SU-DHL-6 (cell line): ENCODE data around the gene ACSL3.

Experiments
- H2AFZ ChIP-seq: fragments of 200-600 bp; sonication (generic); 2 replicates; pipeline ENCODE4 v1.6.1; 2014; ENCODE audit warnings: low read depth, mild to moderate bottlenecking, moderate library complexity, mixed read lengths, antibody characterized with exemption, low read length; ENCODE audit not compliant: severe bottlenecking
- H3F3A ChIP-seq: fragments of 200-600 bp; shearing (Covaris generic); 2 replicates; pipeline ENCODE4 v1.6.0; 2016; ENCODE audit warnings: antibody characterized with exemption, mild to moderate bottlenecking; ENCODE audit not compliant: insufficient read depth
- H3K27ac ChIP-seq: fragments of 200-600 bp; sonication (generic); 2 replicates; pipeline ENCODE4 v1.5.1; 2016; ENCODE audit warnings: low read depth, mild to moderate bottlenecking, low read length, moderate library complexity, mixed read lengths
- H3K27me3 ChIP-seq: fragments of 200-600 bp; sonication (generic), shearing (Covaris generic); 2 replicates; pipeline ENCODE4 v1.6.0; 2014; ENCODE audit warnings: mild to moderate bottlenecking, low read length
- H3K36me3 ChIP-seq: fragments of 200-600 bp; sonication (generic); 2 replicates; pipeline ENCODE4 v1.6.1; 2014; ENCODE audit warnings: mild to moderate bottlenecking, low read length, mixed read lengths
- H3K4me2 ChIP-seq: fragments of 300-600, 200-600 bp; shearing (Covaris generic), sonication (generic); 2 replicates; pipeline ENCODE4 v1.6.0; 2014; ENCODE audit warnings: low read length, low read depth, mild to moderate bottlenecking; ENCODE audit not compliant: poor library complexity, severe bottlenecking
- H3K4me3 ChIP-seq: fragments of 200-600 bp; sonication (generic); 2 replicates; pipeline ENCODE4 v1.5.1; 2014; ENCODE audit warnings: antibody characterized with exemption, low read length, mild to moderate bottlenecking, mixed read lengths; ENCODE audit not compliant: insufficient read depth, poor library complexity, severe bottlenecking
- H3K79me2 ChIP-seq: fragments of 200-600 bp; sonication (generic); 2 replicates; pipeline ENCODE4 v1.6.1; 2014; ENCODE audit warnings: mild to moderate bottlenecking, low read length, moderate library complexity; ENCODE audit not compliant: insufficient read depth
- H3K9ac ChIP-seq: fragments of 200-600 bp; sonication (generic); 2 replicates; pipeline ENCODE4 v1.7.0; 2014; ENCODE audit warnings: mild to moderate bottlenecking, low read length
- H3K9me2 ChIP-seq: fragments of 200-600 bp; sonication (generic); replicated peaks from 2 replicates; pipeline ENCODE4 v1.6.1; 2014; ENCODE audit warnings: low read length; ENCODE audit not compliant: insufficient read depth
- H3K9me3 ChIP-seq: fragments of 200-600 bp; sonication (generic); 2 replicates; pipeline ENCODE4 v1.6.1; 2014; ENCODE audit warnings: low read length, mixed read lengths; ENCODE audit not compliant: insufficient read depth
- H4K20me1 ChIP-seq: fragments of 200-600 bp; sonication (generic); 2 replicates; pipeline ENCODE4 v1.6.1; 2014; ENCODE audit warnings: low read depth, mild to moderate bottlenecking, antibody characterized with exemption, low read length, moderate library complexity, mixed read lengths
- CTCF ChIP-seq: fragments of 200-600 bp; sonication (generic); IDR thresholded peaks from one replicate; pipeline ENCODE4 v1.5.1; 2017; ENCODE audit warnings: antibody characterized with exemption, mild to moderate bottlenecking, low read length, moderate library complexity; ENCODE audit not compliant: insufficient read depth, poor library complexity, severe bottlenecking
- EZH2phosphoT487 ChIP-seq: fragments of 200-600 bp; sonication (generic), shearing (Covaris generic); conservative IDR thresholded peaks from 2 replicates; pipeline ENCODE4 v1.6.1; 2018; ENCODE audit warnings: mild to moderate bottlenecking, antibody characterized with exemption, low read length, moderate library complexity, mixed read lengths

The ACSL3 gene

GRCh38 chr2:222871291-222871690 is 10.5 kb downstream of the ACSL3 start:
- Histone ChIP-seq H3K9me3 (no peaks in the 10 kb centered on the region), H3K4me3 (no peak overlapping the region), H3F3A (no peaks in the 10 kb centered on the region), H3K9ac (no peak overlapping the region), H3K79me2 (peaks cover 98% of the 10 kb centered on the region), H2AFZ (no peak overlapping the region), H3K9me2 (no peaks in the 10 kb centered on the region), H4K20me1 (peaks cover 50% of the 10 kb centered on the region), H3K36me3 (no peaks in the 10 kb centered on the region), H3K4me2 (no peak overlapping the region), H3K27me3 (no peaks in the 10 kb centered on the region), H3K27ac (no peak overlapping the region)
- no peak for TF ChIP-seq EZH2phosphoT487

- Histone ChIP-seq H3K9me3 (no peaks in the 10 kb centered on the region), H2AFZ (no peak overlapping the region), H3K4me3 (no peak overlapping the region), H3K79me2 (peaks cover 100% of the 10 kb centered on the region), H4K20me1 (peaks cover 43% of the 10 kb centered on the region), H3K27me3 (no peaks in the 10 kb centered on the region), H3F3A (no peaks in the 10 kb centered on the region), H3K4me2 (no peak overlapping the region), H3K9me2 (no peaks in the 10 kb centered on the region), H3K27ac (no peak overlapping the region), H3K9ac (no peak overlapping the region), H3K36me3 (no peaks in the 10 kb centered on the region)
- no peak for TF ChIP-seq CTCF
- TF ChIP-seq EZH2phosphoT487: no peak
Observed at GRCh38 chr2:222872551-222872950, 11.7 kb downstream of the ACSL3 start.

- Histone ChIP-seq H3K27me3 (no peaks in the 10 kb centered on the region), H2AFZ (no peak overlapping the region), H3F3A (no peaks in the 10 kb centered on the region), H3K9me2 (no peaks in the 10 kb centered on the region), H3K9me3 (no peaks in the 10 kb centered on the region), H3K27ac (no peak overlapping the region), H3K79me2 (peaks cover 99% of the 10 kb centered on the region), H3K9ac (no peak overlapping the region), H3K4me2 (no peak overlapping the region), H4K20me1 (peaks cover 38% of the 10 kb centered on the region), H3K4me3 (no peak overlapping the region), H3K36me3 (no peaks in the 10 kb centered on the region)
- no peak for TF ChIP-seq CTCF
- TF ChIP-seq EZH2phosphoT487: no peak
Observed at GRCh38 chr2:222875482-222875881, 14.6 kb downstream of the ACSL3 start.

- H3K27ac ChIP-seq: no peak overlapping the region
- H3K4me2 ChIP-seq: no peak overlapping the region
- H3F3A ChIP-seq: no peaks in the 10 kb centered on the region
- H3K9ac ChIP-seq: no peak overlapping the region
- no peak overlapping the region for H2AFZ ChIP-seq
- H3K27me3 ChIP-seq: no peaks in the 10 kb centered on the region
- H4K20me1 ChIP-seq: peaks cover 28% of the 10 kb centered on the region
- no peak overlapping the region for H3K4me3 ChIP-seq
- TF ChIP-seq EZH2phosphoT487 (no peak), CTCF (no peak)
- no peaks in the 10 kb centered on the region for H3K9me2 ChIP-seq
- H3K79me2 ChIP-seq: peaks cover 98% of the 10 kb centered on the region
- H3K36me3 ChIP-seq: no peaks in the 10 kb centered on the region
- H3K9me3 ChIP-seq: no peaks in the 10 kb centered on the region
Observed at GRCh38 chr2:222876947-222877346, 16.1 kb downstream of the ACSL3 start.
